SK-N-SH (cell line): Measurements from ENCODE around the gene OLFML2A. TPM values are rescaled to one million over a fixed set of nuclear protein-coding genes. Genes with fewer than 3 reads are reported as not detected.
A peak's percentile ranks its signal among the peaks of the same experiment; 100 is the strongest.

Source experiments
- CTCF ChIA-PET: fragments of 300-600, 350-600 bp; formaldehyde crosslinking; extraction: SDS; loops from one replicate; lab custom pipeline; 2021; lab: Yijun Ruan, JAX
- POLR2A ChIA-PET: fragments of 350-600 bp; sonication (Branson Sonifier 250); formaldehyde crosslinking; extraction: SDS; loops from one replicate; lab custom pipeline; 2020; ENCODE audit warnings: antibody characterized with exemption, inconsistent platforms; lab: Yijun Ruan, JAX
- DNase-seq: peaks from one replicate; pipeline ENCODE4 v3.0.0; 2012
- H2AFZ ChIP-seq: fragments of 200-600 bp; sonication (generic); 2 replicates; pipeline ENCODE4 v1.8.1; 2016; ENCODE audit warnings: antibody characterized with exemption, mild to moderate bottlenecking, low read depth
- H3F3A ChIP-seq: fragments of 200-600 bp; sonication (generic); replicated peaks from 2 replicates; pipeline ENCODE3; 2016; ENCODE audit warnings: antibody characterized with exemption, mild to moderate bottlenecking; ENCODE audit not compliant: insufficient read depth
- H3K27ac ChIP-seq, 2 experiments: fragments of 200-500 bp in 1 of 2; fragments of 200-600 bp in 1 of 2; sonication (Bioruptor generic) in 1 of 2; sonication (generic), shearing (Covaris generic) in 1 of 2; 2 replicates each; pipeline versions ENCODE4 v1.5.1 to v1.6.1; 2014 to 2016; ENCODE audit warnings: low read depth in 2 of 2, inconsistent platforms in 1 of 2, low read length in 1 of 2, mild to moderate bottlenecking in 1 of 2, mixed read lengths in 1 of 2
- H3K27me3 ChIP-seq: fragments of 200-600 bp; sonication (generic), shearing (Covaris generic); 2 replicates; pipeline ENCODE4 v1.6.1; 2016; ENCODE audit warnings: mixed run types; ENCODE audit not compliant: insufficient read depth
- H3K36me3 ChIP-seq, 2 experiments: fragments of 200-500 bp in 1 of 2; fragments of 200-600 bp in 1 of 2; sonication (Bioruptor generic) in 1 of 2; sonication (generic) in 1 of 2; replicated peaks in 1 of 2; 2 replicates each; pipeline versions ENCODE3 to v1.5.1; 2014 to 2016; ENCODE audit warnings: low read length in 1 of 2, mild to moderate bottlenecking in 1 of 2; ENCODE audit not compliant: insufficient read depth in 2 of 2, control insufficient read depth in 1 of 2
- H3K4me1 ChIP-seq, 2 experiments: fragments of 200-500 bp in 1 of 2; fragments of 200-600 bp in 1 of 2; sonication (Bioruptor generic) in 1 of 2; sonication (generic), shearing (Covaris generic) in 1 of 2; 2 replicates each; pipeline versions ENCODE4 v1.5.1 to v1.6.1; 2014 to 2016; ENCODE audit warnings: low read depth in 1 of 2, low read length in 1 of 2, mixed run types in 1 of 2; ENCODE audit not compliant: insufficient read depth in 2 of 2, control insufficient read depth in 1 of 2
- H3K4me2 ChIP-seq: fragments of 200-600 bp; sonication (generic), shearing (Covaris generic); 2 replicates; pipeline ENCODE4 v1.6.1; 2017; ENCODE audit warnings: mixed run types
- H3K4me3 ChIP-seq, 2 experiments: fragments of 200-500 bp in 1 of 2; fragments of 200-600 bp in 1 of 2; sonication (Bioruptor generic) in 1 of 2; sonication (generic), shearing (Covaris generic) in 1 of 2; 2 replicates each; pipeline versions ENCODE4 v1.5.1 to v1.8.1; 2014 to 2016; ENCODE audit warnings: low read depth in 2 of 2, inconsistent platforms in 1 of 2, low read length in 1 of 2, mild to moderate bottlenecking in 1 of 2, mixed read lengths in 1 of 2, moderate library complexity in 1 of 2
- H3K79me2 ChIP-seq: fragments of 200-600 bp; sonication (generic); 2 replicates; pipeline ENCODE4 v1.8.1; 2017; ENCODE audit warnings: mild to moderate bottlenecking; ENCODE audit not compliant: insufficient read depth
- H3K9ac ChIP-seq: fragments of 200-600 bp; sonication (generic); 2 replicates; pipeline ENCODE4 v1.6.1; 2017; ENCODE audit warnings: mixed run types
- H3K9me2 ChIP-seq: fragments of 200-600 bp; sonication (generic); 2 replicates; pipeline ENCODE4 v1.6.1; 2017; ENCODE audit warnings: mixed run types
- H3K9me3 ChIP-seq: fragments of 200-600 bp; sonication (generic); 2 replicates; pipeline ENCODE4 v1.6.1; 2017; ENCODE audit warnings: mixed run types, mild to moderate bottlenecking, moderate library complexity
- H4K20me1 ChIP-seq: fragments of 200-600 bp; sonication (generic); 2 replicates; pipeline ENCODE4 v1.6.1; 2017; ENCODE audit warnings: mild to moderate bottlenecking, mixed run types; ENCODE audit not compliant: insufficient read depth
- EP300 ChIP-seq, 2 experiments: IDR thresholded peaks; 2 replicates each; pipeline versions ENCODE4 v1.4.0 to v1.6.1; 2012; ENCODE audit warnings: borderline replicate concordance in 1 of 2, low read depth in 1 of 2, low read length in 1 of 2
- EZH2phosphoT487 ChIP-seq: fragments of 200-600 bp; sonication (generic); IDR thresholded peaks from 2 replicates; pipeline ENCODE4 v1.6.1; 2017; ENCODE audit warnings: low read depth, mixed run types, mild to moderate bottlenecking, antibody characterized with exemption, moderate library complexity, borderline replicate concordance
- FOSL2 ChIP-seq: IDR thresholded peaks from 2 replicates; pipeline ENCODE4 v1.4.0; 2012; ENCODE audit warnings: low read depth, mild to moderate bottlenecking, moderate library complexity, borderline replicate concordance
- FOXJ3 ChIP-seq: sonication (generic); formaldehyde crosslinking; IDR thresholded peaks from 2 replicates; pipeline ENCODE4 v1.5.1; 2020; ENCODE audit warnings: mild to moderate bottlenecking, missing genetic modification reagents
- FOXM1 ChIP-seq: IDR thresholded peaks from 2 replicates; pipeline ENCODE4 v1.4.0; 2012; ENCODE audit warnings: low read depth, mild to moderate bottlenecking
- GATA2 ChIP-seq: sonication (generic); formaldehyde crosslinking; IDR thresholded peaks from 2 replicates; pipeline ENCODE4 v1.5.0; 2020; ENCODE audit warnings: mild to moderate bottlenecking, missing genetic modification reagents
- JUND ChIP-seq: IDR thresholded peaks from 2 replicates; pipeline ENCODE4 v1.4.0; 2012
- NFIC ChIP-seq: IDR thresholded peaks from 2 replicates; pipeline ENCODE4 v1.4.0; 2012; ENCODE audit warnings: borderline replicate concordance
- RCOR1 ChIP-seq: fragments of 150-350 bp; IDR thresholded peaks from 2 replicates; pipeline ENCODE4 v1.6.1; 2017; ENCODE audit warnings: antibody characterized with exemption, low read length
- RXRA ChIP-seq: IDR thresholded peaks from 2 replicates; pipeline ENCODE4 v1.4.0; 2012; ENCODE audit warnings: low read depth, mild to moderate bottlenecking, borderline replicate concordance
- SIN3A ChIP-seq: IDR thresholded peaks from 2 replicates; pipeline ENCODE4 v1.6.1; 2012; ENCODE audit warnings: low read depth, mild to moderate bottlenecking, low read length, moderate library complexity, borderline replicate concordance
- SMC3 ChIP-seq: IDR thresholded peaks from 2 replicates; pipeline ENCODE4 v1.6.1; 2012; ENCODE audit warnings: low read depth, low read length, improper control_type of control experiment
- TEAD4 ChIP-seq: IDR thresholded peaks from 2 replicates; pipeline ENCODE4 v1.4.0; 2012; ENCODE audit warnings: mild to moderate bottlenecking, borderline replicate concordance; ENCODE audit not compliant: insufficient read depth
- WGBS: methylation state at CpG from one replicate; pipeline ENCODE4 v1.1.6; 2017; ENCODE audit warnings: low lambda C conversion rate; 5-methylcytosine and 5-hydroxymethylcytosine counted together
- polyA plus RNA-seq, 3 experiments: library from polyadenylated mRNA; depleted of rRNA; stranded (reverse); fragments of >200 nt; gene quantifications; 2 replicates each; pipeline ENCODE4 v1.2.3, GENCODE V29; 2012
- TF ChIP-seq, protein P1 (sequence below): IDR thresholded peaks from 2 replicates; pipeline ENCODE4 v1.6.1; 2012; ENCODE audit warnings: mild to moderate bottlenecking, low read depth, low read length, moderate library complexity
- TF ChIP-seq, protein P2 (sequence below): fragments of 150-350 bp; IDR thresholded peaks from 2 replicates; pipeline ENCODE4 v1.6.1; 2016; ENCODE audit warnings: mild to moderate bottlenecking, low read depth, low read length
- TF ChIP-seq, protein P3 (sequence below): IDR thresholded peaks from 2 replicates; pipeline ENCODE4 v1.4.0; 2012; ENCODE audit warnings: low read depth, borderline replicate concordance

OLFML2A gene
- polyA plus RNA-seq, 1 of the 3 experiments (the other 2 are of a cell fraction): 7.7 TPM

DNA sequence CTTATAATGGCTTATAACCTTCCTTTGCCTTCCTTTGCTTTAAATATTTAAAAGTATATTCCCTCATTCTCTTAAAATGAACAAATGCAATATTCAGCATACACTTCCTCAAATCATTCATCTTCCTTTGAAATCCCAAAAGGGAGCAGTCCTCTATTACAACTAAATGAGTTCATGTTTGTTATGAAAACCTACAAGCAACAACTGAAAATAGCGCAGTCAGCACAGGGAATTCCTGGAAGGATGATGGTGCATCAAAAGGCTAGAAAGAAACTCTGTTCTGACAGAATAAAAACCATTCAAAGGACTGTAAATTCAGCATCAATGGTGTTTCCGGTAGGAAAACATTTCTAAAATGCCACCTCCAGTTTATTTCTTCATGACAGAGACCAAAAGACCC, 9.1 kb upstream of the OLFML2A start (continued):
- TF ChIP-seq NFIC: no peak
- no peak for TF ChIP-seq SMC3
- TF ChIP-seq TEAD4: no peak
- no peak for TF ChIP-seq GATA2
- no peak for TF ChIP-seq FOXM1

DNA sequence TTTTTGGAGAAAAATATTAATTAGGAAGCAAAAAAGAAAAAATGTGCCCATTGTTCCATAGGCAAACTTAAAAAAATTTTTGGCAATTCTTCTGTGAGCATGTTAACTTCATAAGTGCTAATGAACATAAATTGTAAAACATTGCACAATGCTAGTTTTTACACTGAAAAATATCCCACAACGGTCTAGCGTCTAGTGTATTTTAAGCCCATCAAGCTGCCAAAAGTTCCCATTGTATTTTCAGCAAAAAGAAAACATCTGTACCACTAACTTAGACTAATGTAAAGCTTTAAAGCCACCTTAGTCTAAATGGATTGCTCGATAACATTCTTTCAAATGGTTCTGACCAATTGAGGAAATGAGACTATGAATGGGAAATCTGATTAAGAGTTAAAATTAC, 8.6 kb upstream of the OLFML2A start:
- Histone ChIP-seq H3K4me2 (peak overlapping the region; percentile 97; the same call in 1 of the 2 replicates), H3K27me3 (no peaks in the 10 kb centered on the region), H3K4me1 (peaks cover 8 to 16% of the 10 kb centered on the region in 2 experiments; a peak in 3 of 4 replicates), H3K27ac (no peak overlapping the region), H3K79me2 (peaks cover 50% of the 10 kb centered on the region), H3K9me2 (no peaks in the 10 kb centered on the region), H3K9me3 (no peaks in the 10 kb centered on the region), H3K36me3 (no peaks in the 10 kb centered on the region), H3F3A (peaks cover 21% of the 10 kb centered on the region), H2AFZ (no peak overlapping the region), H3K9ac (no peak overlapping the region), H4K20me1 (peaks cover 24% of the 10 kb centered on the region; the same call in 1 of the 2 replicates), H3K4me3 (no peak overlapping the region)
- 90% methylated on average over 3 of the region's 3 CpGs for WGBS
- ChIA-PET CTCF (interaction anchor here (1.0 to 16.2 kb wide), 4 partner anchors 59 to 160 kb away, joined by 3 to 1436 read pairs (median 8); partner anchors contain the start of genes ARPC5L, RPL35 and WDR38), POLR2A (interaction anchor here (1.4 kb wide), 1 partner anchor 93 kb away, joined by 7 read pairs; no protein-coding TSS in a partner anchor)
- TF ChIP-seq RXRA: no peak
- no peak for TF ChIP-seq SMC3
- TF ChIP-seq FOSL2: no peak
- no peak for TF ChIP-seq EZH2phosphoT487
- TF ChIP-seq, protein P1, sequence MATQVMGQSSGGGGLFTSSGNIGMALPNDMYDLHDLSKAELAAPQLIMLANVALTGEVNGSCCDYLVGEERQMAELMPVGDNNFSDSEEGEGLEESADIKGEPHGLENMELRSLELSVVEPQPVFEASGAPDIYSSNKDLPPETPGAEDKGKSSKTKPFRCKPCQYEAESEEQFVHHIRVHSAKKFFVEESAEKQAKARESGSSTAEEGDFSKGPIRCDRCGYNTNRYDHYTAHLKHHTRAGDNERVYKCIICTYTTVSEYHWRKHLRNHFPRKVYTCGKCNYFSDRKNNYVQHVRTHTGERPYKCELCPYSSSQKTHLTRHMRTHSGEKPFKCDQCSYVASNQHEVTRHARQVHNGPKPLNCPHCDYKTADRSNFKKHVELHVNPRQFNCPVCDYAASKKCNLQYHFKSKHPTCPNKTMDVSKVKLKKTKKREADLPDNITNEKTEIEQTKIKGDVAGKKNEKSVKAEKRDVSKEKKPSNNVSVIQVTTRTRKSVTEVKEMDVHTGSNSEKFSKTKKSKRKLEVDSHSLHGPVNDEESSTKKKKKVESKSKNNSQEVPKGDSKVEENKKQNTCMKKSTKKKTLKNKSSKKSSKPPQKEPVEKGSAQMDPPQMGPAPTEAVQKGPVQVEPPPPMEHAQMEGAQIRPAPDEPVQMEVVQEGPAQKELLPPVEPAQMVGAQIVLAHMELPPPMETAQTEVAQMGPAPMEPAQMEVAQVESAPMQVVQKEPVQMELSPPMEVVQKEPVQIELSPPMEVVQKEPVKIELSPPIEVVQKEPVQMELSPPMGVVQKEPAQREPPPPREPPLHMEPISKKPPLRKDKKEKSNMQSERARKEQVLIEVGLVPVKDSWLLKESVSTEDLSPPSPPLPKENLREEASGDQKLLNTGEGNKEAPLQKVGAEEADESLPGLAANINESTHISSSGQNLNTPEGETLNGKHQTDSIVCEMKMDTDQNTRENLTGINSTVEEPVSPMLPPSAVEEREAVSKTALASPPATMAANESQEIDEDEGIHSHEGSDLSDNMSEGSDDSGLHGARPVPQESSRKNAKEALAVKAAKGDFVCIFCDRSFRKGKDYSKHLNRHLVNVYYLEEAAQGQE: no peak
- no peak for TF ChIP-seq JUND
- TF ChIP-seq, protein P2, sequence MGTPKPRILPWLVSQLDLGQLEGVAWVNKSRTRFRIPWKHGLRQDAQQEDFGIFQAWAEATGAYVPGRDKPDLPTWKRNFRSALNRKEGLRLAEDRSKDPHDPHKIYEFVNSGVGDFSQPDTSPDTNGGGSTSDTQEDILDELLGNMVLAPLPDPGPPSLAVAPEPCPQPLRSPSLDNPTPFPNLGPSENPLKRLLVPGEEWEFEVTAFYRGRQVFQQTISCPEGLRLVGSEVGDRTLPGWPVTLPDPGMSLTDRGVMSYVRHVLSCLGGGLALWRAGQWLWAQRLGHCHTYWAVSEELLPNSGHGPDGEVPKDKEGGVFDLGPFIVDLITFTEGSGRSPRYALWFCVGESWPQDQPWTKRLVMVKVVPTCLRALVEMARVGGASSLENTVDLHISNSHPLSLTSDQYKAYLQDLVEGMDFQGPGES: no peak
- TF ChIP-seq RCOR1: no peak
- TF ChIP-seq FOXJ3 (CRISPR knock-in tag): no peak
- TF ChIP-seq, protein P3, sequence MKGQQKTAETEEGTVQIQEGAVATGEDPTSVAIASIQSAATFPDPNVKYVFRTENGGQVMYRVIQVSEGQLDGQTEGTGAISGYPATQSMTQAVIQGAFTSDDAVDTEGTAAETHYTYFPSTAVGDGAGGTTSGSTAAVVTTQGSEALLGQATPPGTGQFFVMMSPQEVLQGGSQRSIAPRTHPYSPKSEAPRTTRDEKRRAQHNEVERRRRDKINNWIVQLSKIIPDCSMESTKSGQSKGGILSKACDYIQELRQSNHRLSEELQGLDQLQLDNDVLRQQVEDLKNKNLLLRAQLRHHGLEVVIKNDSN: no peak
- TF ChIP-seq EP300 (IDR thresholded peaks at IDR 0.05; ENCODE audit: borderline replicate concordance in 1 of 2, low read depth in 1 of 2, low read length in 1 of 2): no peak
- TF ChIP-seq FOXM1: no peak
- no peak for TF ChIP-seq SIN3A
- DNase-seq: no peak
